Fibroblast of skin of left biceps (primary cell): ENCODE results near the gene HBE1.
"Not testable (repeated sequence)": the region's sequence is repeated elsewhere in the genome, so short reads cannot be mapped to it uniquely, and the experiment has no call there.

Source experiments
- DNase-seq, 2 experiments: peaks; one replicate each; pipeline ENCODE4 v3.0.0-alpha.2; 2013; ENCODE audit warnings: low read depth in 2 of 2

Gene HBE1

GRCh38 chr11:5253440-5253839 is 16.3 kb downstream of the HBE1 start:
- not testable (repeated sequence) for DNase-seq

GRCh38 chr11:5252919-5253265 is 16.9 kb downstream of the HBE1 start:
- DNase-seq = no peak

GRCh38 chr11:5252192-5252918 is 17.4 kb downstream of the HBE1 start:
- DNase-seq = no peak

GRCh38 chr11:5251746-5252145 is 18.0 kb downstream of the HBE1 start:
- DNase-seq = no peak

- no peak for DNase-seq
These were observed 19.1 kb downstream of the HBE1 start for GRCh38 chr11:5250543-5251204.

- DNase-seq = not testable (repeated sequence)
These were observed 19.8 kb downstream of the HBE1 start, which contains the start of gene HBG1 for GRCh38 chr11:5249807-5250396. Gene HBG1, minus strand, starts transcription at chr11:5249857. Its CDS starts 53 bp downstream, at chr11:5249804.

GRCh38 chr11:5248498-5248897 is 21.2 kb downstream of the HBE1 start:
- not testable (repeated sequence) for DNase-seq

GRCh38 chr11:5247472-5248192 is 22.1 kb downstream of the HBE1 start:
- DNase-seq = no peak

GRCh38 chr11:5246772-5247471 is 22.8 kb downstream of the HBE1 start:
- DNase-seq = no peak

GRCh38 chr11:5245155-5245554 is 24.6 kb downstream of the HBE1 start:
- DNase-seq = no peak

- no peak for DNase-seq
These were observed 25.9 kb downstream of the HBE1 start for GRCh38 chr11:5243816-5244180.

GRCh38 chr11:5242933-5243815 is 26.6 kb downstream of the HBE1 start:
- no peak for DNase-seq

- DNase-seq = no peak
These were observed 27.5 kb downstream of the HBE1 start for GRCh38 chr11:5242208-5242607.

- DNase-seq = no peak
These were observed 28.3 kb downstream of the HBE1 start for GRCh38 chr11:5241458-5241857.

- no peak for DNase-seq
These were observed 29.3 kb downstream of the HBE1 start for GRCh38 chr11:5240458-5240857.

GRCh38 chr11:5240056-5240455 is 29.7 kb downstream of the HBE1 start:
- no peak for DNase-seq

GRCh38 chr11:5239046-5239445 is 30.7 kb downstream of the HBE1 start:
- DNase-seq = no peak

- no peak for DNase-seq
These were observed 31.3 kb downstream of the HBE1 start for GRCh38 chr11:5238486-5238885.

- DNase-seq = no peak
These were observed 32.3 kb downstream of the HBE1 start for GRCh38 chr11:5237420-5237819.

- DNase-seq = no peak
These were observed 34.2 kb downstream of the HBE1 start for GRCh38 chr11:5235364-5236095.
